K562 (cell line): ENCODE data around the gene CES5A. TPM values are rescaled to one million over a fixed set of nuclear protein-coding genes. Genes with fewer than 3 reads are reported as not detected.

Source experiments
- BCOR ChIP-seq: fragments of 450-650 bp; IDR thresholded peaks from 2 replicates; pipeline ENCODE4 v1.6.1; 2016
- CREB1 ChIP-seq, 2 experiments: sonication (generic) in 1 of 2; formaldehyde crosslinking in 1 of 2; IDR thresholded peaks; 2 replicates each; pipeline versions ENCODE4 v1.6.1 to v1.8.0; 2012 to 2022; ENCODE audit warnings: inconsistent platforms in 1 of 2, mild to moderate bottlenecking in 1 of 2, missing genetic modification reagents in 1 of 2, moderate library complexity in 1 of 2
- CSDE1 ChIP-seq, 2 experiments: fragments of 450-650 bp; IDR thresholded peaks; 2 replicates each; pipeline ENCODE4 v1.6.1; 2016; ENCODE audit warnings: mild to moderate bottlenecking in 1 of 2
- HBP1 ChIP-seq: fragments of 450-650 bp; formaldehyde crosslinking; IDR thresholded peaks from 2 replicates; pipeline ENCODE4 v1.4.0; 2022; ENCODE audit warnings: missing genetic modification characterization
- HNRNPH1 ChIP-seq: fragments of 200-400 bp; formaldehyde crosslinking; optimal IDR thresholded peaks from 2 replicates; pipeline ENCODE3; 2017; ENCODE audit warnings: low read depth, mild to moderate bottlenecking, low read length, moderate library complexity
- KLF16 ChIP-seq: IDR thresholded peaks from 2 replicates; pipeline ENCODE4 v1.6.1; 2016; ENCODE audit warnings: antibody characterized with exemption
- MXD1 ChIP-seq: fragments of 250-450 bp; sonication (Bioruptor Pico); IDR thresholded peaks from 2 replicates; pipeline ENCODE4 v1.8.0; 2021; ENCODE audit warnings: borderline replicate concordance, mild to moderate bottlenecking, moderate library complexity; ENCODE audit not compliant: poor library complexity, severe bottlenecking
- RBM17 ChIP-seq: fragments of 200-400 bp; formaldehyde crosslinking; IDR thresholded peaks from 2 replicates; pipeline ENCODE4 v1.6.1; 2017; ENCODE audit warnings: low read depth, mild to moderate bottlenecking, low read length, borderline replicate concordance
- RBM25 ChIP-seq: fragments of 200-400 bp; formaldehyde crosslinking; IDR thresholded peaks from 2 replicates; pipeline ENCODE4 v1.6.1; 2018; ENCODE audit warnings: low read length, low read depth, moderate library complexity; ENCODE audit not compliant: severe bottlenecking
- SMARCA5 ChIP-seq: fragments of 450-650 bp; IDR thresholded peaks from 2 replicates; pipeline ENCODE4 v1.6.1; 2016
- UBTF ChIP-seq, 2 experiments: IDR thresholded peaks; 2 replicates each; pipeline ENCODE4 v1.6.1; 2012; ENCODE audit warnings: improper control_type of control experiment in 2 of 2, low read depth in 2 of 2, low read length in 2 of 2, borderline replicate concordance in 1 of 2
- ZBED1 ChIP-seq: IDR thresholded peaks from 2 replicates; pipeline ENCODE4 v1.6.1; 2014
- ZFPM2 ChIP-seq: fragments of 250-450 bp; sonication (Bioruptor Pico); IDR thresholded peaks from 2 replicates; pipeline ENCODE4 v1.5.1; 2022; ENCODE audit warnings: mild to moderate bottlenecking
- ZNF24 ChIP-seq: fragments of 450-650 bp; IDR thresholded peaks from 2 replicates; pipeline ENCODE4 v1.6.1; 2016
- ZNF668 ChIP-seq: fragments of 250-450 bp; sonication (Bioruptor Pico); IDR thresholded peaks from 2 replicates; pipeline ENCODE4 v1.8.0; 2022; ENCODE audit warnings: mild to moderate bottlenecking, inconsistent platforms
- polyA plus RNA-seq, 8 experiments: library from polyadenylated mRNA; depleted of rRNA in 4 of 8; stranded (reverse) in 5 of 8; unstranded in 3 of 8; fragments of >200 nt; fragmentation: Nextera tagmentation in 2 of 8; fragmentation: Illumina TruSeq in 1 of 8; extraction: Ambion mirVana in 2 of 8; extraction: Trizol in 1 of 8; gene quantifications; 2 replicates each; pipeline versions ENCODE4 v1.2.1 to v1.2.3, GENCODE V29; 2011 to 2014; ENCODE audit warnings: inconsistent platforms in 1 of 8, missing spikeins in 1 of 8
- total RNA-seq, 7 experiments: library from RNA; depleted of rRNA in 6 of 7; stranded (reverse); fragments of >200 nt in 6 of 7; fragmentation: Illumina TruSeq in 2 of 7; extraction: Trizol in 2 of 7; gene quantifications; 2 replicates each; pipeline versions ENCODE4 v1.2.1 to v1.2.3, GENCODE V29; 2011 to 2021; ENCODE audit warnings: low replicate concordance in 1 of 7
- TF ChIP-seq, protein P1 (sequence below): sonication (generic); formaldehyde crosslinking; IDR thresholded peaks from 2 replicates; pipeline ENCODE4 v1.8.0; 2023; ENCODE audit warnings: missing genetic modification reagents, mild to moderate bottlenecking, borderline replicate concordance
- TF ChIP-seq, protein P2 (sequence below): fragments of 450-650 bp; IDR thresholded peaks from 2 replicates; pipeline ENCODE4 v1.6.1; 2016; ENCODE audit warnings: low read depth, mild to moderate bottlenecking, moderate library complexity

The CES5A gene
- total and polyA plus RNA-seq, 9 of the 15 experiments (the other 6 are each of a cell fraction or from before 2014, with no cell fraction given) = 0.07 to 0.17 (median 0.15) TPM; not detected in 4

DNA sequence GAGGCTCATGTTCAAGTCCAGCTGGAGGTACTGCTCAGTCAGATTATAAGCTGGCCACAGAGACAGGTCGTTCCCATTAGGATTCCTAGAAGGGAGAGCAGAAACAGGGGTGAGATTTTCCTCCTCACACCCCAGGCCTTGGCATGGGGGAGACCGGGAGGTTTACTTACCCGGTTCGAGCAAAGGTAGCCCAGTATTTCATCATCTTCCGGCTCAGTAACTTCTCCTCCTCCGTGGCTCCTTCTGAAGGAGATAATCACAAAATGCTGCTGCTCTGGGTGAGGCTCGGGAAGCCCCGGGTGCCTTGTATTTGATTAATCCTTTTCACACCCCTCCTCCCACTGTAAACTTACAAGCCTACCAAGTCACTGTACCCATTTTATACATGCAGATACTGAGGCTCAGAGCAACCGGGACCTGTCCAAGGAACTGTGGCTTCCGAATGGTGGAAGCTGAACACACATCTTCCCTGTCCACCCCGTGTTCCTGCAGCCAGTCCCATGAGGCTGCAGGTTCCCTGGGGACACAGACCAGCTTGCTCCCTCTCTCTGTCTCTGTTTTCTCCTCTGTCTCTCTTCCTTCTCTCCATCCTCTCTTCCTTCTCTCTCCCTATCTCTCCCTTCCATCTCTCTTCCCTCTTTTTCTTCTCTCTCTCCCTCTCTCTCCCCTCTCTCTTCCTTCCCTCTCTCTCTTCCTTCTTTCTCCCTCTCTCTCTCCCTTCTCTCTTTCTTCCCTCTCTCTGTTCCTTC is 28.4 kb downstream of the CES5A start (continued):
- TF ChIP-seq, protein P1, sequence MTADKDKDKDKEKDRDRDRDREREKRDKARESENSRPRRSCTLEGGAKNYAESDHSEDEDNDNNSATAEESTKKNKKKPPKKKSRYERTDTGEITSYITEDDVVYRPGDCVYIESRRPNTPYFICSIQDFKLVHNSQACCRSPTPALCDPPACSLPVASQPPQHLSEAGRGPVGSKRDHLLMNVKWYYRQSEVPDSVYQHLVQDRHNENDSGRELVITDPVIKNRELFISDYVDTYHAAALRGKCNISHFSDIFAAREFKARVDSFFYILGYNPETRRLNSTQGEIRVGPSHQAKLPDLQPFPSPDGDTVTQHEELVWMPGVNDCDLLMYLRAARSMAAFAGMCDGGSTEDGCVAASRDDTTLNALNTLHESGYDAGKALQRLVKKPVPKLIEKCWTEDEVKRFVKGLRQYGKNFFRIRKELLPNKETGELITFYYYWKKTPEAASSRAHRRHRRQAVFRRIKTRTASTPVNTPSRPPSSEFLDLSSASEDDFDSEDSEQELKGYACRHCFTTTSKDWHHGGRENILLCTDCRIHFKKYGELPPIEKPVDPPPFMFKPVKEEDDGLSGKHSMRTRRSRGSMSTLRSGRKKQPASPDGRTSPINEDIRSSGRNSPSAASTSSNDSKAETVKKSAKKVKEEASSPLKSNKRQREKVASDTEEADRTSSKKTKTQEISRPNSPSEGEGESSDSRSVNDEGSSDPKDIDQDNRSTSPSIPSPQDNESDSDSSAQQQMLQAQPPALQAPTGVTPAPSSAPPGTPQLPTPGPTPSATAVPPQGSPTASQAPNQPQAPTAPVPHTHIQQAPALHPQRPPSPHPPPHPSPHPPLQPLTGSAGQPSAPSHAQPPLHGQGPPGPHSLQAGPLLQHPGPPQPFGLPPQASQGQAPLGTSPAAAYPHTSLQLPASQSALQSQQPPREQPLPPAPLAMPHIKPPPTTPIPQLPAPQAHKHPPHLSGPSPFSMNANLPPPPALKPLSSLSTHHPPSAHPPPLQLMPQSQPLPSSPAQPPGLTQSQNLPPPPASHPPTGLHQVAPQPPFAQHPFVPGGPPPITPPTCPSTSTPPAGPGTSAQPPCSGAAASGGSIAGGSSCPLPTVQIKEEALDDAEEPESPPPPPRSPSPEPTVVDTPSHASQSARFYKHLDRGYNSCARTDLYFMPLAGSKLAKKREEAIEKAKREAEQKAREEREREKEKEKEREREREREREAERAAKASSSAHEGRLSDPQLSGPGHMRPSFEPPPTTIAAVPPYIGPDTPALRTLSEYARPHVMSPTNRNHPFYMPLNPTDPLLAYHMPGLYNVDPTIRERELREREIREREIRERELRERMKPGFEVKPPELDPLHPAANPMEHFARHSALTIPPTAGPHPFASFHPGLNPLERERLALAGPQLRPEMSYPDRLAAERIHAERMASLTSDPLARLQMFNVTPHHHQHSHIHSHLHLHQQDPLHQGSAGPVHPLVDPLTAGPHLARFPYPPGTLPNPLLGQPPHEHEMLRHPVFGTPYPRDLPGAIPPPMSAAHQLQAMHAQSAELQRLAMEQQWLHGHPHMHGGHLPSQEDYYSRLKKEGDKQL (CRISPR knock-in tag) = no peak
- TF ChIP-seq HBP1 (CRISPR knock-in tag) (peak; percentile 92), KLF16 (no peak), RBM17 (no peak), ZNF24 (no peak), HNRNPH1 (no peak), RBM25 (peak; percentile 87), ZBED1 (no peak), ZNF668 (no peak), ZFPM2 (CRISPR knock-in tag) (no peak), BCOR (peak; percentile 39; the same call in 1 of the 2 replicates), CREB1 (IDR thresholded peaks at IDR 0.05) (no peak), CREB1 (CRISPR knock-in tag; IDR thresholded peaks at IDR 0.05) (no peak), MXD1 (no peak), UBTF (IDR thresholded peaks at IDR 0.05; ENCODE audit: borderline replicate concordance in 1 of 2, low read depth in 2 of 2, low read length in 2 of 2) (no peak), CSDE1 (IDR thresholded peaks at IDR 0.05) (no peak), SMARCA5 (peak; percentile 70; the same call in 1 of the 2 replicates)
- TF ChIP-seq, protein P2, sequence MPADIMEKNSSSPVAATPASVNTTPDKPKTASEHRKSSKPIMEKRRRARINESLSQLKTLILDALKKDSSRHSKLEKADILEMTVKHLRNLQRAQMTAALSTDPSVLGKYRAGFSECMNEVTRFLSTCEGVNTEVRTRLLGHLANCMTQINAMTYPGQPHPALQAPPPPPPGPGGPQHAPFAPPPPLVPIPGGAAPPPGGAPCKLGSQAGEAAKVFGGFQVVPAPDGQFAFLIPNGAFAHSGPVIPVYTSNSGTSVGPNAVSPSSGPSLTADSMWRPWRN = no peak
